HepG2 (cell line): ENCODE measurements around the gene DRC7. TPM values are rescaled to one million over a fixed set of nuclear protein-coding genes. Genes with fewer than 3 reads are reported as not detected.

ENCODE experiments used
- CENPX ChIP-seq: sonication (generic); formaldehyde crosslinking; IDR thresholded peaks from 2 replicates; pipeline ENCODE4 v1.9.0; 2021; ENCODE audit warnings: mild to moderate bottlenecking, missing genetic modification reagents, moderate library complexity
- FOXP1 ChIP-seq, 2 experiments: fragments of 450-650 bp in 1 of 2; IDR thresholded peaks; 2 replicates each; pipeline ENCODE4 v1.6.1; 2017 to 2018; ENCODE audit warnings: antibody characterized with exemption in 1 of 2
- GFI1 ChIP-seq: sonication (generic); formaldehyde crosslinking; IDR thresholded peaks from 2 replicates; pipeline ENCODE4 v1.5.0; 2020; ENCODE audit warnings: missing genetic modification reagents, mild to moderate bottlenecking, borderline replicate concordance
- KDM5B ChIP-seq: sonication (generic); formaldehyde crosslinking; IDR thresholded peaks from 2 replicates; pipeline ENCODE4 v1.4.0; 2020; ENCODE audit warnings: missing genetic modification reagents, mild to moderate bottlenecking, borderline replicate concordance
- MLLT10 ChIP-seq: sonication (generic); formaldehyde crosslinking; IDR thresholded peaks from 2 replicates; pipeline ENCODE4 v1.4.0; 2020; ENCODE audit warnings: missing genetic modification reagents
- NFE2 ChIP-seq: sonication (generic); formaldehyde crosslinking; IDR thresholded peaks from 2 replicates; pipeline ENCODE4 v1.4.0; 2020; ENCODE audit warnings: missing genetic modification reagents
- PRPF4 ChIP-seq: fragments of 200-400 bp; formaldehyde crosslinking; IDR thresholded peaks from 2 replicates; pipeline ENCODE4 v1.6.1; 2016; ENCODE audit warnings: low read length, low read depth; ENCODE audit not compliant: poor library complexity, severe bottlenecking
- RAD21 ChIP-seq: fragments of 450-650 bp; formaldehyde crosslinking; IDR thresholded peaks from 2 replicates; pipeline ENCODE4 v1.5.0; 2020; ENCODE audit warnings: mild to moderate bottlenecking
- ZFYVE20 ChIP-seq: sonication (generic); formaldehyde crosslinking; IDR thresholded peaks from 2 replicates; pipeline ENCODE4 v1.8.0; 2023; ENCODE audit warnings: low read depth, mild to moderate bottlenecking, moderate library complexity, missing genetic modification reagents, borderline replicate concordance
- ZNF652 ChIP-seq: IDR thresholded peaks from 2 replicates; pipeline ENCODE4 v1.6.1; 2016; ENCODE audit warnings: low read depth, borderline replicate concordance
- ZNF703 ChIP-seq: sonication (generic); formaldehyde crosslinking; IDR thresholded peaks from 2 replicates; pipeline ENCODE4 v1.5.1; 2020; ENCODE audit warnings: missing genetic modification reagents, mild to moderate bottlenecking, moderate library complexity, borderline replicate concordance
- ZNF775 ChIP-seq: sonication (generic); formaldehyde crosslinking; IDR thresholded peaks from 2 replicates; pipeline ENCODE4 v1.4.0; 2020; ENCODE audit warnings: missing genetic modification reagents, mild to moderate bottlenecking, moderate library complexity, borderline replicate concordance
- ZSCAN21 ChIP-seq: sonication (generic); formaldehyde crosslinking; IDR thresholded peaks from 2 replicates; pipeline ENCODE4 v1.8.0; 2022; ENCODE audit warnings: mild to moderate bottlenecking, missing genetic modification reagents, moderate library complexity, borderline replicate concordance
- ZSCAN25 ChIP-seq: sonication (generic); formaldehyde crosslinking; IDR thresholded peaks from 2 replicates; pipeline ENCODE4 v1.8.0; 2022; ENCODE audit warnings: mild to moderate bottlenecking, missing genetic modification reagents
- ZSCAN31 ChIP-seq: sonication (generic); formaldehyde crosslinking; IDR thresholded peaks from 2 replicates; pipeline ENCODE4 v1.5.0; 2020; ENCODE audit warnings: low read depth, mild to moderate bottlenecking, missing genetic modification reagents
- polyA plus RNA-seq, 8 experiments: library from polyadenylated mRNA; depleted of rRNA in 3 of 8; stranded (reverse) in 7 of 8; unstranded in 1 of 8; fragments of >200 nt; fragmentation: Illumina TruSeq in 4 of 8; extraction: Trizol in 4 of 8; gene quantifications; 2 replicates each; pipeline versions ENCODE4 v1.2.1 to v1.2.3, GENCODE V29; 2011 to 2016; ENCODE audit warnings: low read depth in 4 of 8, missing spikeins in 1 of 8, mixed read lengths in 1 of 8; ENCODE audit not compliant: insufficient read depth in 1 of 8
- total RNA-seq, 5 experiments: library from RNA; depleted of rRNA; stranded (reverse); fragments of >200 nt; fragmentation: Illumina TruSeq; extraction: Trizol; gene quantifications; 2 replicates each; pipeline ENCODE4 v1.2.3, GENCODE V29; 2016; ENCODE audit warnings: low read depth in 1 of 5
- TF ChIP-seq, protein P1 (sequence below): IDR thresholded peaks from 2 replicates; pipeline ENCODE4 v1.6.1; 2016; ENCODE audit warnings: low read depth, borderline replicate concordance
- TF ChIP-seq, protein P2 (sequence below): sonication (generic); formaldehyde crosslinking; IDR thresholded peaks from 2 replicates; pipeline ENCODE4 v1.5.0; 2020; ENCODE audit warnings: mild to moderate bottlenecking, missing genetic modification reagents, moderate library complexity
- TF ChIP-seq, protein P3 (sequence below): sonication (generic); formaldehyde crosslinking; IDR thresholded peaks from 2 replicates; pipeline ENCODE4 v1.9.0; 2021; ENCODE audit warnings: mild to moderate bottlenecking, missing genetic modification reagents
- TF ChIP-seq, protein P4 (sequence below): fragments of 450-650 bp; IDR thresholded peaks from 2 replicates; pipeline ENCODE4 v1.6.1; 2017

Gene DRC7
- total and polyA plus RNA-seq, 2 of the 13 experiments (the other 11 are each of a cell fraction or from before 2014, with no cell fraction given) = 2.7 to 3.4 TPM

DNA sequence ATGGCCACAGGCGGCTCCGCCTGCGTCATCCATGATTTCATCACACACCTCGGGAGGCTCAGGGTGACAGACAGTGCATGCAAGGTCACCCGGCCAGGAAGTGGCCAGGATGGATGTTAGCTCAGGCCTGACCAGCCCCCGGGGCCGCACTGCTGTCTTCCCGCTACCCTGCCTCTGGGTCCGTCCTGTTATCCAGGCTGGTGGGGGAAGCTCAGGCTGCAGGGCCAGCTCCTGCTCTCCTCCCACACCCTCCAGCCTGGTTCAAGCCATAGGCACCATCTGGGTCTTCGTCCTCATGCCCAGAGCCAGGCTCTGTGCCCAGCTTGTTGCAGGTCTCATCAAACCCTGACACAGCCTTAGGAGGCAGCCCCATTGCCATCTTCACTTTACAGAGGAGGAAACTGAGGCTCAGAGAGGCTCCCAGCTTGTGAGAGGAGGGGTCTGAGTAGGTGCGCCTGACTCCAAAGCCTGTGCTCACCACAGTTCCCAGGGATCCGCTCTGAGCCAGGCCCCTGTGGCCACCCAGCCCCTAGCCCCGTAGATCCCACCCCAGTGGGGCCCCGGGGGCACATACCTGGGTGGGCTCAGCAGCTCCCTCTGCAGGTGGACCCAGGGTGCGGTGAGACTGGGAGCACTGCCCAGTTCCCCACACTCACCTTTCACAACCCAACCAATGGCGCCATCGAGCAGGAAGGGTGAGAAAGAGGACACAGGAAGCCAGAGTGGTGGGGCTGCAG, 26.9 kb upstream of the DRC7 start (continued):
- peak; percentile 82; the same call in 1 of the 2 replicates for TF ChIP-seq KDM5B
- TF ChIP-seq, protein P1, sequence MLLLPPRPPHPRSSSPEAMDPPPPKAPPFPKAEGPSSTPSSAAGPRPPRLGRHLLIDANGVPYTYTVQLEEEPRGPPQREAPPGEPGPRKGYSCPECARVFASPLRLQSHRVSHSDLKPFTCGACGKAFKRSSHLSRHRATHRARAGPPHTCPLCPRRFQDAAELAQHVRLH = peak; percentile 94
- TF ChIP-seq ZNF775 (CRISPR knock-in tag) = 0 out of 2 replicates have a peak, but pooled peaks have one; percentile 62
- TF ChIP-seq, protein P2, sequence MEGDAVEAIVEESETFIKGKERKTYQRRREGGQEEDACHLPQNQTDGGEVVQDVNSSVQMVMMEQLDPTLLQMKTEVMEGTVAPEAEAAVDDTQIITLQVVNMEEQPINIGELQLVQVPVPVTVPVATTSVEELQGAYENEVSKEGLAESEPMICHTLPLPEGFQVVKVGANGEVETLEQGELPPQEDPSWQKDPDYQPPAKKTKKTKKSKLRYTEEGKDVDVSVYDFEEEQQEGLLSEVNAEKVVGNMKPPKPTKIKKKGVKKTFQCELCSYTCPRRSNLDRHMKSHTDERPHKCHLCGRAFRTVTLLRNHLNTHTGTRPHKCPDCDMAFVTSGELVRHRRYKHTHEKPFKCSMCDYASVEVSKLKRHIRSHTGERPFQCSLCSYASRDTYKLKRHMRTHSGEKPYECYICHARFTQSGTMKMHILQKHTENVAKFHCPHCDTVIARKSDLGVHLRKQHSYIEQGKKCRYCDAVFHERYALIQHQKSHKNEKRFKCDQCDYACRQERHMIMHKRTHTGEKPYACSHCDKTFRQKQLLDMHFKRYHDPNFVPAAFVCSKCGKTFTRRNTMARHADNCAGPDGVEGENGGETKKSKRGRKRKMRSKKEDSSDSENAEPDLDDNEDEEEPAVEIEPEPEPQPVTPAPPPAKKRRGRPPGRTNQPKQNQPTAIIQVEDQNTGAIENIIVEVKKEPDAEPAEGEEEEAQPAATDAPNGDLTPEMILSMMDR (CRISPR knock-in tag) = peak; percentile 79
- TF ChIP-seq ZNF652 (CRISPR knock-in tag) = no peak
- TF ChIP-seq PRPF4 = no peak
- peak; percentile 42 for TF ChIP-seq RAD21 (CRISPR knock-in tag)
- no peak for TF ChIP-seq ZNF703 (CRISPR knock-in tag)
- TF ChIP-seq ZFYVE20 (CRISPR knock-in tag) = no peak
- TF ChIP-seq ZSCAN31 (CRISPR knock-in tag) = no peak
- peak; percentile 60; the same call in 1 of the 2 replicates for TF ChIP-seq GFI1 (CRISPR knock-in tag)
- TF ChIP-seq CENPX (CRISPR knock-in tag) = no peak
- TF ChIP-seq, protein P3, sequence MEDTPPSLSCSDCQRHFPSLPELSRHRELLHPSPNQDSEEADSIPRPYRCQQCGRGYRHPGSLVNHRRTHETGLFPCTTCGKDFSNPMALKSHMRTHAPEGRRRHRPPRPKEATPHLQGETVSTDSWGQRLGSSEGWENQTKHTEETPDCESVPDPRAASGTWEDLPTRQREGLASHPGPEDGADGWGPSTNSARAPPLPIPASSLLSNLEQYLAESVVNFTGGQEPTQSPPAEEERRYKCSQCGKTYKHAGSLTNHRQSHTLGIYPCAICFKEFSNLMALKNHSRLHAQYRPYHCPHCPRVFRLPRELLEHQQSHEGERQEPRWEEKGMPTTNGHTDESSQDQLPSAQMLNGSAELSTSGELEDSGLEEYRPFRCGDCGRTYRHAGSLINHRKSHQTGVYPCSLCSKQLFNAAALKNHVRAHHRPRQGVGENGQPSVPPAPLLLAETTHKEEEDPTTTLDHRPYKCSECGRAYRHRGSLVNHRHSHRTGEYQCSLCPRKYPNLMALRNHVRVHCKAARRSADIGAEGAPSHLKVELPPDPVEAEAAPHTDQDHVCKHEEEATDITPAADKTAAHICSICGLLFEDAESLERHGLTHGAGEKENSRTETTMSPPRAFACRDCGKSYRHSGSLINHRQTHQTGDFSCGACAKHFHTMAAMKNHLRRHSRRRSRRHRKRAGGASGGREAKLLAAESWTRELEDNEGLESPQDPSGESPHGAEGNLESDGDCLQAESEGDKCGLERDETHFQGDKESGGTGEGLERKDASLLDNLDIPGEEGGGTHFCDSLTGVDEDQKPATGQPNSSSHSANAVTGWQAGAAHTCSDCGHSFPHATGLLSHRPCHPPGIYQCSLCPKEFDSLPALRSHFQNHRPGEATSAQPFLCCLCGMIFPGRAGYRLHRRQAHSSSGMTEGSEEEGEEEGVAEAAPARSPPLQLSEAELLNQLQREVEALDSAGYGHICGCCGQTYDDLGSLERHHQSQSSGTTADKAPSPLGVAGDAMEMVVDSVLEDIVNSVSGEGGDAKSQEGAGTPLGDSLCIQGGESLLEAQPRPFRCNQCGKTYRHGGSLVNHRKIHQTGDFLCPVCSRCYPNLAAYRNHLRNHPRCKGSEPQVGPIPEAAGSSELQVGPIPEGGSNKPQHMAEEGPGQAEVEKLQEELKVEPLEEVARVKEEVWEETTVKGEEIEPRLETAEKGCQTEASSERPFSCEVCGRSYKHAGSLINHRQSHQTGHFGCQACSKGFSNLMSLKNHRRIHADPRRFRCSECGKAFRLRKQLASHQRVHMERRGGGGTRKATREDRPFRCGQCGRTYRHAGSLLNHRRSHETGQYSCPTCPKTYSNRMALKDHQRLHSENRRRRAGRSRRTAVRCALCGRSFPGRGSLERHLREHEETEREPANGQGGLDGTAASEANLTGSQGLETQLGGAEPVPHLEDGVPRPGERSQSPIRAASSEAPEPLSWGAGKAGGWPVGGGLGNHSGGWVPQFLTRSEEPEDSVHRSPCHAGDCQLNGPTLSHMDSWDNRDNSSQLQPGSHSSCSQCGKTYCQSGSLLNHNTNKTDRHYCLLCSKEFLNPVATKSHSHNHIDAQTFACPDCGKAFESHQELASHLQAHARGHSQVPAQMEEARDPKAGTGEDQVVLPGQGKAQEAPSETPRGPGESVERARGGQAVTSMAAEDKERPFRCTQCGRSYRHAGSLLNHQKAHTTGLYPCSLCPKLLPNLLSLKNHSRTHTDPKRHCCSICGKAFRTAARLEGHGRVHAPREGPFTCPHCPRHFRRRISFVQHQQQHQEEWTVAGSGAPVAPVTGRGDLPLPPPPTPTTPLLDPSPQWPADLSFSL (CRISPR knock-in tag) = no peak
- TF ChIP-seq, protein P4, sequence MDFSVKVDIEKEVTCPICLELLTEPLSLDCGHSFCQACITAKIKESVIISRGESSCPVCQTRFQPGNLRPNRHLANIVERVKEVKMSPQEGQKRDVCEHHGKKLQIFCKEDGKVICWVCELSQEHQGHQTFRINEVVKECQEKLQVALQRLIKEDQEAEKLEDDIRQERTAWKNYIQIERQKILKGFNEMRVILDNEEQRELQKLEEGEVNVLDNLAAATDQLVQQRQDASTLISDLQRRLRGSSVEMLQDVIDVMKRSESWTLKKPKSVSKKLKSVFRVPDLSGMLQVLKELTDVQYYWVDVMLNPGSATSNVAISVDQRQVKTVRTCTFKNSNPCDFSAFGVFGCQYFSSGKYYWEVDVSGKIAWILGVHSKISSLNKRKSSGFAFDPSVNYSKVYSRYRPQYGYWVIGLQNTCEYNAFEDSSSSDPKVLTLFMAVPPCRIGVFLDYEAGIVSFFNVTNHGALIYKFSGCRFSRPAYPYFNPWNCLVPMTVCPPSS = no peak
- TF ChIP-seq FOXP1 (IDR thresholded peaks at IDR 0.05) = no peak
- no peak; the same call in 1 of the 2 replicates for TF ChIP-seq FOXP1 (CRISPR knock-in tag; IDR thresholded peaks at IDR 0.05)
- TF ChIP-seq ZSCAN21 (CRISPR knock-in tag) = no peak; the same call in 1 of the 2 replicates
- TF ChIP-seq ZSCAN25 (CRISPR knock-in tag) = peak; percentile 61; the same call in 1 of the 2 replicates
- no peak for TF ChIP-seq MLLT10 (CRISPR knock-in tag)
- TF ChIP-seq NFE2 (CRISPR knock-in tag) = 0 out of 2 replicates have a peak, but pooled peaks have one; percentile 25
